DOHH2 (cell line): ENCODE data around the gene NPAS3.

Experiments
- CTCF ChIP-seq: fragments of 200-600 bp; sonication (generic); IDR thresholded peaks from one replicate; pipeline ENCODE4 v1.5.1; 2014; ENCODE audit warnings: antibody characterized with exemption, mild to moderate bottlenecking, low read depth, low read length; ENCODE audit not compliant: poor library complexity, severe bottlenecking
- EZH2phosphoT487 ChIP-seq: fragments of 200-600 bp; sonication (generic); IDR thresholded peaks from 2 replicates; pipeline ENCODE4 v1.6.1; 2017; ENCODE audit warnings: borderline replicate concordance, mild to moderate bottlenecking, antibody characterized with exemption, low read length, moderate library complexity, mixed read lengths

DNA sequence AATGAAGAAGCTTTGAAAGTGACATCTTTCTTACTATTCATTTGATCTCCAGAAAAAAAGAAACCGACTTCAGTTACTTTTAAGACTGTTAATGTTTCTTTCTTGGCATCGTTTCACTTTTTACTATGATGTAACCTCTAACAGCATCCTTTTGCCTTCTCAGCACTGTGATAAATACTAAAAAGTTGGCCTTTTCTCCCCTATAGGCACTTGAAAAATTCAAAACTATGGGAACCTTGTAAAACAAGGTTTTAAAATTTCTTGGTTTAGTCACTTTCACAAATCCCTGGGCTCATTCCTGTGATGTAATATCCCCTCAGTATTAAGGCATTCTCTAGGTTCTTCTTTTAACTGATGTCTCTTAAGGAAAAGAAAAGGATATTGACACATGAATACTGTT is 730.4 kb downstream of the NPAS3 start:
- TF ChIP-seq CTCF (no peak), EZH2phosphoT487 (no peak)
